H1 (cell line): Measurements from ENCODE around the gene NFATC4. TPM values are rescaled to one million over a fixed set of nuclear protein-coding genes. Genes with fewer than 3 reads are reported as not detected.

Experiments used
- CTCF ChIA-PET: fragments of 300-600 bp; sonication (Branson Sonifier 250); formaldehyde crosslinking; loops from one replicate; lab custom pipeline; 2021; ENCODE audit not compliant: partially characterized antibody; lab: Charles Lee
- POLR2A ChIA-PET: fragments of 300-600 bp; sonication (Branson Sonifier 250); formaldehyde crosslinking; loops from one replicate; lab custom pipeline; 2021; ENCODE audit warnings: inconsistent platforms; ENCODE audit not compliant: partially characterized antibody; lab: Charles Lee
- DNase-seq, 2 experiments: peaks; one replicate each; pipeline versions ENCODE4 v3.0.0 to v3.0.0-alpha.2; 2010 to 2022; ENCODE audit warnings: low spot score in 2 of 2, low read depth in 1 of 2, mixed read lengths in 1 of 2
- FAIRE-seq: peaks from 2 replicates; lab custom pipeline; 2011; peaks lifted over from hg19 to GRCh38; lab: Jason Lieb, UNC
- H2AFZ ChIP-seq: 2 replicates; pipeline ENCODE4 v1.8.1; 2012; ENCODE audit warnings: low read length, inconsistent platforms
- H2AK5ac ChIP-seq: 2 replicates; pipeline ENCODE4 v1.6.1; 2013; ENCODE audit warnings: low read depth, low read length
- H2BK120ac ChIP-seq: replicated peaks from 2 replicates; pipeline ENCODE3; 2013; ENCODE audit warnings: low read depth, low read length, inconsistent platforms
- H2BK12ac ChIP-seq: 2 replicates; pipeline ENCODE4 v1.6.1; 2013; ENCODE audit warnings: low read depth, low read length
- H2BK15ac ChIP-seq: 2 replicates; pipeline ENCODE4 v1.6.1; 2013; ENCODE audit warnings: low read length
- H2BK20ac ChIP-seq: 2 replicates; pipeline ENCODE4 v1.6.1; 2013; ENCODE audit warnings: low read length
- H2BK5ac ChIP-seq: 2 replicates; pipeline ENCODE4 v1.6.1; 2013; ENCODE audit warnings: low read depth, low read length
- H3K14ac ChIP-seq: 2 replicates; pipeline ENCODE4 v1.6.1; 2013; ENCODE audit warnings: inconsistent platforms; ENCODE audit not compliant: insufficient read length
- H3K18ac ChIP-seq: 2 replicates; pipeline ENCODE4 v1.6.1; 2013; ENCODE audit warnings: low read length; ENCODE audit errors: extremely low read depth
- H3K23ac ChIP-seq: 2 replicates; pipeline ENCODE4 v1.6.1; 2013; ENCODE audit warnings: inconsistent platforms; ENCODE audit not compliant: insufficient read length
- H3K23me2 ChIP-seq: 2 replicates; pipeline ENCODE4 v1.6.1; 2013; ENCODE audit warnings: low read depth, low read length
- H3K27ac ChIP-seq: 2 replicates; pipeline ENCODE4 v1.6.1; 2011; ENCODE audit warnings: low read depth, low read length, inconsistent platforms
- H3K27me3 ChIP-seq, 4 experiments: replicated peaks in 1 of 4; 1 replicate in 1 of 4; 2 replicates in 3 of 4; pipeline versions ENCODE4 v1.6.1 to v1.8.1; 2011 to 2013; ENCODE audit warnings: low read length in 3 of 4, mild to moderate bottlenecking in 3 of 4, inconsistent platforms in 2 of 4, mixed read lengths in 2 of 4, moderate library complexity in 1 of 4; ENCODE audit not compliant: control insufficient read depth in 3 of 4, insufficient read depth in 3 of 4; ENCODE audit errors: extremely low read depth in 1 of 4
- H3K36me3 ChIP-seq, 4 experiments: 2 replicates each; pipeline versions ENCODE4 v1.6.1 to v1.8.1; 2011 to 2013; ENCODE audit warnings: mild to moderate bottlenecking in 4 of 4, low read length in 3 of 4, moderate library complexity in 2 of 4, control low read depth in 1 of 4, inconsistent platforms in 1 of 4; ENCODE audit not compliant: insufficient read depth in 4 of 4, control insufficient read depth in 2 of 4
- H3K4ac ChIP-seq: replicated peaks from 2 replicates; pipeline ENCODE3; 2013; ENCODE audit warnings: low read length, low read depth, mixed read lengths, inconsistent platforms; ENCODE audit not compliant: insufficient read length
- H3K4me1 ChIP-seq, 4 experiments: replicated peaks in 1 of 4; 1 replicate in 1 of 4; 2 replicates in 3 of 4; pipeline versions ENCODE4 v1.6.1 to v1.8.1; 2011 to 2013; ENCODE audit warnings: low read length in 3 of 4, inconsistent platforms in 2 of 4, mixed read lengths in 1 of 4; ENCODE audit not compliant: insufficient read depth in 4 of 4, control insufficient read depth in 3 of 4
- H3K4me2 ChIP-seq, 2 experiments: 2 replicates each; pipeline versions ENCODE4 v1.6.1 to v1.8.1; 2011 to 2013; ENCODE audit warnings: low read depth in 2 of 2, low read length in 2 of 2, control low read depth in 1 of 2, inconsistent platforms in 1 of 2, mild to moderate bottlenecking in 1 of 2; ENCODE audit not compliant: insufficient read depth in 1 of 2
- H3K4me3 ChIP-seq, 4 experiments: fragments of 200-600, 300-600 bp in 1 of 4; sonication (generic), shearing (Covaris generic), sonication (Bioruptor Twin) in 1 of 4; 2 replicates each; pipeline versions ENCODE4 v1.5.1 to v1.8.1; 2011 to 2016; ENCODE audit warnings: low read length in 4 of 4, low read depth in 3 of 4, control low read depth in 2 of 4, inconsistent platforms in 2 of 4, mild to moderate bottlenecking in 2 of 4, mixed read lengths in 1 of 4, moderate library complexity in 1 of 4; ENCODE audit not compliant: insufficient read depth in 2 of 4; ENCODE audit errors: extremely low read depth in 1 of 4
- H3K56ac ChIP-seq: replicated peaks from 2 replicates; pipeline ENCODE3; 2013; ENCODE audit warnings: low read depth, mild to moderate bottlenecking, mixed read lengths, low read length, inconsistent platforms; ENCODE audit not compliant: insufficient read length
- H3K79me1 ChIP-seq: 2 replicates; pipeline ENCODE4 v1.6.1; 2013; ENCODE audit warnings: low read depth, low read length, control low read depth
- H3K79me2 ChIP-seq, 2 experiments: 2 replicates each; pipeline versions ENCODE4 v1.6.1 to v1.8.1; 2012 to 2013; ENCODE audit warnings: low read length in 2 of 2, mild to moderate bottlenecking in 2 of 2, inconsistent platforms in 1 of 2; ENCODE audit not compliant: insufficient read depth in 2 of 2, control insufficient read depth in 1 of 2
- H3K9ac ChIP-seq, 4 experiments: replicated peaks in 1 of 4; 1 replicate in 1 of 4; 2 replicates in 3 of 4; pipeline versions ENCODE4 v1.6.1 to v1.8.1; 2011 to 2013; ENCODE audit warnings: low read depth in 3 of 4, low read length in 3 of 4, control low read depth in 2 of 4, mild to moderate bottlenecking in 2 of 4, moderate library complexity in 2 of 4, inconsistent platforms in 1 of 4; ENCODE audit errors: extremely low read depth in 1 of 4
- H3K9me3 ChIP-seq, 2 experiments: 2 replicates each; pipeline versions ENCODE4 v1.6.1 to v1.8.1; 2012 to 2013; ENCODE audit warnings: mild to moderate bottlenecking in 2 of 2, moderate library complexity in 2 of 2, control low read depth in 1 of 2, inconsistent platforms in 1 of 2, low read depth in 1 of 2, low read length in 1 of 2, mixed read lengths in 1 of 2; ENCODE audit not compliant: insufficient read depth in 2 of 2
- H4K20me1 ChIP-seq, 2 experiments: replicated peaks in 1 of 2; 2 replicates each; pipeline versions ENCODE3 to v1.8.1; 2011 to 2013; ENCODE audit warnings: inconsistent platforms in 2 of 2, low read length in 2 of 2, mild to moderate bottlenecking in 1 of 2; ENCODE audit not compliant: insufficient read depth in 2 of 2, control insufficient read depth in 1 of 2
- H4K5ac ChIP-seq: 2 replicates; pipeline ENCODE4 v1.6.1; 2013; ENCODE audit warnings: low read length, low read depth, mixed read lengths, inconsistent platforms; ENCODE audit not compliant: insufficient read length
- H4K8ac ChIP-seq: 2 replicates; pipeline ENCODE4 v1.8.0; 2013; ENCODE audit warnings: mild to moderate bottlenecking, moderate library complexity, low read length, inconsistent platforms; ENCODE audit not compliant: insufficient read depth; ENCODE audit errors: extremely low read depth
- H4K91ac ChIP-seq: replicated peaks from 2 replicates; pipeline ENCODE3; 2013; ENCODE audit warnings: low read length, mixed read lengths, inconsistent platforms; ENCODE audit not compliant: insufficient read length
- BCL11A ChIP-seq, 2 experiments: IDR thresholded peaks; one replicate each; pipeline ENCODE4 v1.6.1; 2011; ENCODE audit warnings: low read depth in 2 of 2, low read length in 2 of 2, mild to moderate bottlenecking in 2 of 2
- CEBPB ChIP-seq: IDR thresholded peaks from 2 replicates; pipeline ENCODE4 v1.6.1; 2012; ENCODE audit warnings: low read depth, low read length
- CTBP2 ChIP-seq: IDR thresholded peaks from 2 replicates; pipeline ENCODE4 v1.7.0; 2011; ENCODE audit warnings: borderline replicate concordance, mild to moderate bottlenecking, moderate library complexity, mixed read lengths, low read length; ENCODE audit not compliant: insufficient read depth, insufficient read length
- EGR1 ChIP-seq: IDR thresholded peaks from 2 replicates; pipeline ENCODE4 v1.6.1; 2011; ENCODE audit warnings: low read depth, low read length, borderline replicate concordance
- JUND ChIP-seq: IDR thresholded peaks from 2 replicates; pipeline ENCODE4 v1.6.1; 2011; ENCODE audit warnings: mild to moderate bottlenecking, improper control_type of control experiment, low read length
- NANOG ChIP-seq: IDR thresholded peaks from 2 replicates; pipeline ENCODE4 v1.6.1; 2011; ENCODE audit warnings: low read length, low read depth, mild to moderate bottlenecking, inconsistent platforms; ENCODE audit not compliant: insufficient read depth, poor library complexity, severe bottlenecking
- RBBP5 ChIP-seq: IDR thresholded peaks from 2 replicates; pipeline ENCODE4 v1.7.1; 2012; ENCODE audit warnings: low read depth, mild to moderate bottlenecking, inconsistent platforms, low read length, moderate library complexity, borderline replicate concordance
- RXRA ChIP-seq: IDR thresholded peaks from 2 replicates; pipeline ENCODE4 v1.6.1; 2011; ENCODE audit warnings: low read depth, mild to moderate bottlenecking, low read length, moderate library complexity; ENCODE audit not compliant: insufficient read depth
- SIRT6 ChIP-seq: IDR thresholded peaks from one replicate; pipeline ENCODE4 v1.7.1; 2012; ENCODE audit warnings: low read length, inconsistent platforms
- SIX5 ChIP-seq: IDR thresholded peaks from 2 replicates; pipeline ENCODE4 v1.6.1; 2011; ENCODE audit warnings: mild to moderate bottlenecking, low read depth, low read length
- SP2 ChIP-seq: IDR thresholded peaks from 2 replicates; pipeline ENCODE4 v1.6.1; 2012; ENCODE audit warnings: mild to moderate bottlenecking, low read length, inconsistent platforms
- SRF ChIP-seq: IDR thresholded peaks from 2 replicates; pipeline ENCODE4 v1.6.1; 2011; ENCODE audit warnings: mild to moderate bottlenecking, low read depth, low read length, moderate library complexity
- SUZ12 ChIP-seq: fragments of 200-600 bp; sonication (generic); IDR thresholded peaks from 2 replicates; pipeline ENCODE4 v1.6.1; 2012; ENCODE audit warnings: mild to moderate bottlenecking, inconsistent platforms, low read length, moderate library complexity, mixed read lengths
- WGBS, 2 experiments: shearing (Covaris generic) in 1 of 2; methylation state at CpG; one replicate each; pipeline versions ENCODE4 v1.1.6 to v1.1.7; 2013 to 2015; ENCODE audit warnings: low lambda C conversion rate in 2 of 2, mixed read lengths in 2 of 2, inconsistent platforms in 1 of 2, low coverage in 1 of 2, missing lambda C conversion rate in 1 of 2; ENCODE audit not compliant: insufficient replicate concordance in 2 of 2, insufficient coverage in 1 of 2, insufficient read length in 1 of 2; ENCODE audit errors: extremely low coverage in 1 of 2, missing lambda C conversion rate in 1 of 2; 5-methylcytosine and 5-hydroxymethylcytosine counted together
- polyA plus RNA-seq, 7 experiments: library from polyadenylated mRNA; depleted of rRNA in 3 of 7; stranded (reverse) in 5 of 7; unstranded in 2 of 7; fragments of >200 nt in 5 of 7; fragments of 200-250 nt in 2 of 7; gene quantifications; 1 replicate in 5 of 7; 2 replicates in 1 of 7; 4 replicates in 1 of 7; pipeline versions ENCODE4 v1.2.1 to v1.2.3, GENCODE V29; 2011 to 2013; ENCODE audit warnings: missing spikeins in 2 of 7, mixed read lengths in 2 of 7
- total RNA-seq: library from RNA; stranded (reverse); fragmentation: NEBNext Ultra II Directional; extraction: Animal tissue kit (Norgen Biotek cat#: 25700); gene quantifications from 2 replicates; pipeline ENCODE4 v1.2.1, GENCODE V29; 2021

NFATC4 gene
- total and polyA plus RNA-seq, 2 of the 8 experiments (the other 6 are each of a cell fraction or from before 2014, with no cell fraction given), result 47.3 to 50.3 TPM

GRCh38 chr14:24409192-24409591 lies 41.2 kb downstream of the NFATC4 start:
- Histone ChIP-seq H3K56ac (no peak overlapping the region), H2BK120ac (no peak overlapping the region), H2BK15ac (no peak overlapping the region), H2BK20ac (no peak overlapping the region), H3K18ac (no peak overlapping the region), H3K9me3 (no peaks in the 10 kb centered on the region), H3K4me2 (no peak overlapping the region), H3K79me1 (peaks cover 3% of the 10 kb centered on the region; the same call in 1 of the 2 replicates), H3K27ac (no peak overlapping the region), H4K5ac (no peak overlapping the region), H2AK5ac (no peak overlapping the region), H2AFZ (no peak overlapping the region), H3K27me3 (0 out of 7 replicates have a peak, but pooled peaks cover 0 to 2% (median 0%) of the 10 kb centered on the region in 4 experiments), H3K36me3 (peaks cover 0 to 6% (median 4%) of the 10 kb centered on the region in 4 experiments; a peak in 5 of 8 replicates), H3K4me3 (no peak overlapping the region), H4K20me1 (peaks cover 0 to 2% of the 10 kb centered on the region in 2 experiments), H3K23me2 (peaks cover 2% of the 10 kb centered on the region; the same call in 1 of the 2 replicates), H3K79me2 (no peaks in the 10 kb centered on the region), H2BK5ac (no peak overlapping the region), H3K4ac (no peak overlapping the region), H4K91ac (no peak overlapping the region), H4K8ac (no peak overlapping the region), H3K14ac (no peak overlapping the region), H3K23ac (no peak overlapping the region), H2BK12ac (no peak overlapping the region), H3K9ac (no peak overlapping the region), H3K4me1 (no peaks in the 10 kb centered on the region)
- DNase-seq, result no peak
- POLR2A ChIA-PET, result interaction anchor here (0.9 to 5.0 kb wide), 6 partner anchors 9 to 78 kb away, joined by 3 to 25 read pairs (median 4); partner anchors contain the start of genes CBLN3 and KHNYN
- CTCF ChIA-PET, result interaction anchor here (0.7 to 9.6 kb wide), 21 partner anchors 7 to 167 kb away, joined by 3 to 101 read pairs (median 5); partner anchors contain the start of genes ADCY4, CBLN3, CIDEB and KHNYN
- WGBS, 2 experiments, result 91% methylated on average over 6 of the region's 6 CpGs; no CpG with 5 or more reads in 1 of the 2 experiments
- FAIRE-seq, result no peak
- TF ChIP-seq BCL11A (IDR thresholded peaks at IDR 0.05; ENCODE audit: low read depth in 2 of 2, low read length in 2 of 2) (no peak), EGR1 (no peak), RXRA (no peak), SIRT6 (no peak), SRF (no peak), NANOG (no peak), CEBPB (no peak), RBBP5 (no peak), SP2 (no peak), SIX5 (no peak), SUZ12 (no peak), CTBP2 (no peak), JUND (no peak)
